ENCODE measurements around the gene NKRF.

DNA sequence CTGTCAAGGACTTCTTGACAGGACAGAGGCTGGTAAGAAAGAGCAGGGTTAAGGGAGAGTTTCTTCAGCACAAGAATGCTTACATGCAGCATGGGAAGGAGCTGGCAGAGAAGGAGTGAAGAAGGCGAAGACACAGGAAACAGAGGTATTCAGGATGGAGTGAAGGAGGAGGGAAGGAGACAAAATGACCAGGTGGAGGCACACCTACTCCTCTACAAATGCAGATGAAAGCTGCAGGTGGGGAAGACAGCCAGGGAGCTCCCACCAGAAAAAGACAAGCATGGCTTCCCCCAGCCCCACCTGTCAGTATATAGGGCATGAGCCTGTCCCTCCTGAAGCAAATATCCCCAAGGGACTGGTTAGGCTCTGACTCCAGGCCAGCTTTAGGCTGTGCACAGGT, 29.6 kb upstream of the NKRF start:
- TF ChIP-seq, protein P1, sequence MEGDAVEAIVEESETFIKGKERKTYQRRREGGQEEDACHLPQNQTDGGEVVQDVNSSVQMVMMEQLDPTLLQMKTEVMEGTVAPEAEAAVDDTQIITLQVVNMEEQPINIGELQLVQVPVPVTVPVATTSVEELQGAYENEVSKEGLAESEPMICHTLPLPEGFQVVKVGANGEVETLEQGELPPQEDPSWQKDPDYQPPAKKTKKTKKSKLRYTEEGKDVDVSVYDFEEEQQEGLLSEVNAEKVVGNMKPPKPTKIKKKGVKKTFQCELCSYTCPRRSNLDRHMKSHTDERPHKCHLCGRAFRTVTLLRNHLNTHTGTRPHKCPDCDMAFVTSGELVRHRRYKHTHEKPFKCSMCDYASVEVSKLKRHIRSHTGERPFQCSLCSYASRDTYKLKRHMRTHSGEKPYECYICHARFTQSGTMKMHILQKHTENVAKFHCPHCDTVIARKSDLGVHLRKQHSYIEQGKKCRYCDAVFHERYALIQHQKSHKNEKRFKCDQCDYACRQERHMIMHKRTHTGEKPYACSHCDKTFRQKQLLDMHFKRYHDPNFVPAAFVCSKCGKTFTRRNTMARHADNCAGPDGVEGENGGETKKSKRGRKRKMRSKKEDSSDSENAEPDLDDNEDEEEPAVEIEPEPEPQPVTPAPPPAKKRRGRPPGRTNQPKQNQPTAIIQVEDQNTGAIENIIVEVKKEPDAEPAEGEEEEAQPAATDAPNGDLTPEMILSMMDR (IDR thresholded peaks at IDR 0.05) = no peak
- TF ChIP-seq POLR2A (IDR thresholded peaks at IDR 0.05) = no peak

All from right lobe of liver (tissue), 4 donors.